ENCODE measurements around the gene TRAK1. TPM values are rescaled to one million over a fixed set of nuclear protein-coding genes. Genes with fewer than 3 reads are reported as not detected.

The TRAK1 gene
- total and polyA plus RNA-seq, 10 of the 15 experiments (the other 5 are each of a cell fraction or from before 2014, with no cell fraction given): 6.6 to 46.2 (median 23.7) TPM

- TF ChIP-seq STAT3 (IDR thresholded peaks at IDR 0.05; ENCODE audit: low read depth, low read length): no peak
Measured at GRCh38 chr3:42101048-42101447, 9.9 kb downstream of the TRAK1 start (continued).

DNA sequence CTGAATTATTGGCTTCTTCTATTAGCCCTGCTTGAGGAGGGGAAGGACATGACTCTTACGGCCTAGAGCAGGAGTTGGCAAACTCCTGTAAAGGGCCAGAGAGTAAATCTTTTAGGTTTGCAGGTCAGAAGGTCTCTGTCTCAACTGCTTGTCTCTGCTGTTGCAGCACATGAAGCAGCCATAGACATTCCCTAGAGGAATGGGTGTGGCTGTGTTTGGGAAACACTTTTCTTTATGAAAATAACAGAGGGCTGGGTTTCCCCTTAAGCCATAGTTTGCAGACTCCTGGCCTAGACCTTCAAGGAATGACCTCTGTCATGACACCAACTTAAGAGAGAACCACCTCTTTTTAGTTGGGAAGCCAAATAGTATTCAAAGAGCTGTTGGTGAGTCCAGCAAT lies 10.3 kb downstream of the TRAK1 start:
- TF ChIP-seq KAT2A (conservative IDR thresholded peaks at IDR 0.05; ENCODE audit: control insufficient read depth, low read depth, low read length) (no peak), SMAD1 (IDR thresholded peaks at IDR 0.05; ENCODE audit: low read depth, partially characterized antibody) (no peak), BMI1 (IDR thresholded peaks at IDR 0.05; ENCODE audit: borderline replicate concordance) (no peak), FOXM1 (IDR thresholded peaks at IDR 0.05; ENCODE audit: low read depth, low read length) (no peak), PKNOX1 (IDR thresholded peaks at IDR 0.05) (no peak), BRCA1 (IDR thresholded peaks at IDR 0.05; ENCODE audit: low read depth, low read length) (no peak), IRF4 (IDR thresholded peaks at IDR 0.05; ENCODE audit: low read depth, low read length) (no peak), ATF7 (IDR thresholded peaks at IDR 0.05; ENCODE audit: low read depth) (no peak), CREB1 (IDR thresholded peaks at IDR 0.05; ENCODE audit: low read depth) (no peak)
- ChIA-PET SMC1A (ENCODE audit: uncharacterized antibody, unreplicated experiment) (interaction anchor here (0.7 to 4.5 kb wide), 11 partner anchors 10 to 206 kb away, joined by 3 to 44 read pairs (median 4); partner anchors contain the start of gene TRAK1), CTCF (interaction anchor here (0.8 to 6.2 kb wide), 12 partner anchors 9 to 209 kb away, joined by 3 to 87 read pairs (median 6); no protein-coding TSS in a partner anchor), POLR2A (no interaction called here), RAD21 (ENCODE audit: unreplicated experiment) (interaction anchor here (0.5 to 3.7 kb wide), 7 partner anchors 8 to 205 kb away, joined by 3 to 34 read pairs (median 6); no protein-coding TSS in a partner anchor)
- Histone ChIP-seq H3K27me3 (replicated peaks in 1 of 2; ENCODE audit: control insufficient read depth in 2 of 2, insufficient read depth in 2 of 2, low read length in 1 of 2) (no peaks in the 10 kb centered on the region), H3K4me3 (no peak overlapping the region), H3K4me1 (ENCODE audit: control insufficient read depth, insufficient read depth, low read length) (peaks cover 8% of the 10 kb centered on the region; the same call in 1 of the 2 replicates), H3K9me3 (replicated peaks; ENCODE audit: control insufficient read depth, insufficient read depth, low read length) (no peaks in the 10 kb centered on the region), H3K4me2 (ENCODE audit: control insufficient read depth, insufficient read depth) (no peak overlapping the region), H2AFZ (ENCODE audit: control insufficient read depth, low read depth, low read length) (no peak overlapping the region), H3K79me2 (ENCODE audit: control insufficient read depth, insufficient read depth, low read length) (peaks cover 9% of the 10 kb centered on the region), H3K27ac (ENCODE audit: control insufficient read depth, insufficient read depth) (no peak overlapping the region), H3K36me3 (ENCODE audit: control insufficient read depth in 2 of 2, insufficient read depth in 2 of 2, low read length in 1 of 2) (peaks cover 6 to 11% of the 10 kb centered on the region in 2 experiments), H4K20me1 (ENCODE audit: control insufficient read depth, insufficient read depth) (no peaks in the 10 kb centered on the region), H3K9ac (ENCODE audit: control insufficient read depth, insufficient read depth, low read length) (no peak overlapping the region)
- in situ Hi-C loops (cut with MboI) (loop anchor here (5.0 to 25.0 kb wide), 3 partner anchors 209 to 1764 kb away; no protein-coding TSS in a partner anchor), intact Hi-C loops (cut with micrococcal nuclease; ENCODE audit: unreplicated experiment) (no loop called here)
- ATAC-seq (no peak), DNase-seq (ENCODE audit: low read depth, low spot score) (no peak), FAIRE-seq (no peak)
- WGBS (ENCODE audit: insufficient coverage, insufficient replicate concordance, low lambda C conversion rate, missing lambda C conversion rate): 100% methylated on average over 1 of the region's 1 CpG
- BruUV-seq (replicated peaks): no TSS peak

Data from GM12878 (cell line).